ENCODE results near the gene BAHCC1. TPM values are rescaled to one million over a fixed set of nuclear protein-coding genes. Genes with fewer than 3 reads are reported as not detected.

Gene BAHCC1
- total and polyA plus RNA-seq, 9 of the 15 experiments (the other 6 are each of a cell fraction or from before 2014, with no cell fraction given): 0.14 to 26.9 (median 5.0) TPM

GRCh38 chr17:81398832-81399411, 3.7 kb downstream of the BAHCC1 start (continued):
- no peak for TF ChIP-seq SNIP1 (IDR thresholded peaks at IDR 0.05; ENCODE audit: low read depth)
- TF ChIP-seq NBN (IDR thresholded peaks at IDR 0.05; ENCODE audit: low read depth): 0 out of 2 replicates have a peak, but pooled peaks have one; percentile 47
- no peak for TF ChIP-seq HDAC8 (tag; IDR thresholded peaks at IDR 0.05)
- TF ChIP-seq HCFC1 (IDR thresholded peaks at IDR 0.05; ENCODE audit: low read depth, low read length): no peak
- TF ChIP-seq PRMT5 (CRISPR knock-in tag; IDR thresholded peaks at IDR 0.05): no peak
- TF ChIP-seq ARID4B (CRISPR knock-in tag; IDR thresholded peaks at IDR 0.05): 0 out of 2 replicates have a peak, but pooled peaks have one; percentile 23
- no peak for TF ChIP-seq NR3C1 (CRISPR knock-in tag; IDR thresholded peaks at IDR 0.05)
- TF ChIP-seq PHF21A (IDR thresholded peaks at IDR 0.05; ENCODE audit: borderline replicate concordance, low read depth): 0 out of 2 replicates have a peak, but pooled peaks have one; percentile 36
- no peak for TF ChIP-seq MCM7 (IDR thresholded peaks at IDR 0.05)
- no peak for TF ChIP-seq TARDBP (IDR thresholded peaks at IDR 0.05)
- TF ChIP-seq ILF3 (IDR thresholded peaks at IDR 0.05; ENCODE audit: borderline replicate concordance): no peak
- TF ChIP-seq FOXA1 (IDR thresholded peaks at IDR 0.05; ENCODE audit: borderline replicate concordance): no peak
- TF ChIP-seq POLR2G (IDR thresholded peaks at IDR 0.05; ENCODE audit: low read depth, low read length): 0 out of 2 replicates have a peak, but pooled peaks have one; percentile 3
- peak; percentile 46; the same call in 1 of the 2 replicates for TF ChIP-seq SUPT5H (IDR thresholded peaks at IDR 0.05)
- TF ChIP-seq HDAC1 (IDR thresholded peaks at IDR 0.05): peak in 1 of 2 experiments; percentile 80; a peak in 2 of 4 replicates
- no peak for TF ChIP-seq ZNF280B (CRISPR knock-in tag; IDR thresholded peaks at IDR 0.05)
- no peak for TF ChIP-seq IRF9 (tag; IDR thresholded peaks at IDR 0.05)
- no peak for TF ChIP-seq CTCFL (IDR thresholded peaks at IDR 0.05; ENCODE audit: borderline replicate concordance, insufficient read depth, low read depth, low read length, poor library complexity, severe bottlenecking)
- TF ChIP-seq CCNT2 (IDR thresholded peaks at IDR 0.05; ENCODE audit: borderline replicate concordance, extremely low read depth, insufficient read length, low read depth, low read length): peak; percentile 19
- no peak for TF ChIP-seq ETS2 (tag; IDR thresholded peaks at IDR 0.05; ENCODE audit: borderline replicate concordance, poor library complexity, severe bottlenecking)
